ENCODE results near the gene CD200R1L. TPM values are rescaled to one million over a fixed set of nuclear protein-coding genes. Genes with fewer than 3 reads are reported as not detected.

Gene CD200R1L
- total and polyA plus RNA-seq, 9 of the 15 experiments (the other 6 are each of a cell fraction or from before 2014, with no cell fraction given) = not detected

DNA sequence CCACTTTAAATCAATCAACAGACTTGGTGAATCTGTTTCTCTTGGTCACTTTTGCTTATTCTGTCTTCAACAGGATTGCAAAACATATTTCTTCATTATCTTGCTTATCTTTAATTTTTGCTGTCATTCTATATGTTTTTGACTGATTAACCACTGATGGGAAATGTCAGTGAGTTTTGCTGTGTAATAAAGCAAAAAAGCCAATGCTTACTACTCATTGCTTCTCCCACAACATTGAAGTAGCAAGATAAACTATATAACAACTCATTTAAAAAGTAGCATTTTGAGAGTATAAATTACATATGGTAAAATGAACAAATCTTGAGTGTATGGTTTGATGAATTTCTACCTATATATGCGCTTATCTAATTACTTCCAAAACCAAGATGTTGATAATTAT is 892 bp downstream of the CD200R1L start:
- FAIRE-seq (no peak), DNase-seq (ENCODE audit: extremely low read depth in 1 of 4, low spot score in 3 of 4) (no peak), ATAC-seq (no peak)
- Histone ChIP-seq H3K9me1 (ENCODE audit: control insufficient read depth, insufficient read depth, low read length) (no peaks in the 10 kb centered on the region), H3K9me3 (replicated peaks; ENCODE audit: control insufficient read depth, insufficient read depth, low read depth, low read length) (no peaks in the 10 kb centered on the region), H3K4me1 (replicated peaks in 1 of 2; ENCODE audit: control insufficient read depth in 2 of 2, insufficient read depth in 2 of 2, low read length in 2 of 2) (no peaks in the 10 kb centered on the region), H3K9ac (ENCODE audit: insufficient read depth in 1 of 2, low read depth in 2 of 2, low read length in 2 of 2) (no peak overlapping the region), H3K4me3 (no peak overlapping the region), H3K27ac (ENCODE audit: extremely low read depth, low read depth, low read length) (no peak overlapping the region), H3K36me3 (ENCODE audit: control insufficient read depth, insufficient read depth, low read length) (no peaks in the 10 kb centered on the region), H3K27me3 (ENCODE audit: control insufficient read depth in 2 of 2, insufficient read depth in 2 of 2, low read length in 2 of 2) (no peaks in the 10 kb centered on the region), H3K79me2 (ENCODE audit: control insufficient read depth, insufficient read depth, low read length) (no peaks in the 10 kb centered on the region), H2AFZ (ENCODE audit: low read depth, low read length) (no peak overlapping the region), H3K4me2 (ENCODE audit: insufficient read depth, low read length) (no peak overlapping the region), H4K20me1 (replicated peaks; ENCODE audit: control insufficient read depth, insufficient read depth, low read length) (no peaks in the 10 kb centered on the region)
- in situ Hi-C loops (cut with MboI) = no loop called here
- TF ChIP-seq, protein P1, sequence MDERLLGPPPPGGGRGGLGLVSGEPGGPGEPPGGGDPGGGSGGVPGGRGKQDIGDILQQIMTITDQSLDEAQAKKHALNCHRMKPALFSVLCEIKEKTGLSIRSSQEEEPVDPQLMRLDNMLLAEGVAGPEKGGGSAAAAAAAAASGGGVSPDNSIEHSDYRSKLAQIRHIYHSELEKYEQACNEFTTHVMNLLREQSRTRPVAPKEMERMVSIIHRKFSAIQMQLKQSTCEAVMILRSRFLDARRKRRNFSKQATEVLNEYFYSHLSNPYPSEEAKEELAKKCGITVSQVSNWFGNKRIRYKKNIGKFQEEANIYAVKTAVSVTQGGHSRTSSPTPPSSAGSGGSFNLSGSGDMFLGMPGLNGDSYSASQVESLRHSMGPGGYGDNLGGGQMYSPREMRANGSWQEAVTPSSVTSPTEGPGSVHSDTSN (CRISPR knock-in tag; IDR thresholded peaks at IDR 0.05; ENCODE audit: low read depth) = no peak
- TF ChIP-seq, protein P1 (tag; conservative IDR thresholded peaks at IDR 0.05; ENCODE audit: low read depth) = peak; percentile 55; the same call in 1 of the 2 replicates
- no peak for TF ChIP-seq NFXL1 (CRISPR knock-in tag; IDR thresholded peaks at IDR 0.05)
- no TSS peak for BruUV-seq (replicated peaks)
- ChIA-PET POLR2A (no interaction called here), CTCF (ENCODE audit: low intra/inter-chr PET ratio) (no interaction called here)
- intact Hi-C loops (cut with micrococcal nuclease) = no loop called here
- WGBS (ENCODE audit: insufficient coverage, low coverage, missing lambda C conversion rate) = 7% methylated on average over 1 of the region's 1 CpG

DNA sequence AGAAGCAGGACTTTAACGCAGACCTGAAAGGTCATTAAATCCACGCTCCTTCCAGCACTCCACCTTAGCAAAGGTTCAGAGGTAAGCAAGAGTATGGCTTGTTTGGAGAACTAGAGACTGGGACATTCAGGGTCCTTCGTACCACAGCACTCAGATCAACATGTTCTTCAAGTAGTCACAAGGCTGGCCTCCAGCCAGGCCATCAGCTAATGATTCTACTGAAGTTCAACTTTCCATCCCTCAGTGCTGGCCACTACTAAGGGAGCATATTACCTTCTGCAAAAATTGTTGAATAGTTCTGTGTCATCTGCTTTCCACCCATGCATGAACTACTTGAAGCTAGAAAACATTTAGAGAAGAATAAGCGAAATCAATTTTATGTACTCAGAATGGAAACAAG is 17.6 kb downstream of the CD200R1L start:
- H3K36me3 ChIP-seq (ENCODE audit: control insufficient read depth, insufficient read depth, low read length) = no peaks in the 10 kb centered on the region
- TF ChIP-seq, protein P2, sequence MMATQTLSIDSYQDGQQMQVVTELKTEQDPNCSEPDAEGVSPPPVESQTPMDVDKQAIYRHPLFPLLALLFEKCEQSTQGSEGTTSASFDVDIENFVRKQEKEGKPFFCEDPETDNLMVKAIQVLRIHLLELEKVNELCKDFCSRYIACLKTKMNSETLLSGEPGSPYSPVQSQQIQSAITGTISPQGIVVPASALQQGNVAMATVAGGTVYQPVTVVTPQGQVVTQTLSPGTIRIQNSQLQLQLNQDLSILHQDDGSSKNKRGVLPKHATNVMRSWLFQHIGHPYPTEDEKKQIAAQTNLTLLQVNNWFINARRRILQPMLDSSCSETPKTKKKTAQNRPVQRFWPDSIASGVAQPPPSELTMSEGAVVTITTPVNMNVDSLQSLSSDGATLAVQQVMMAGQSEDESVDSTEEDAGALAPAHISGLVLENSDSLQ (IDR thresholded peaks at IDR 0.05) = no peak
- ChIA-PET POLR2A (no interaction called here), CTCF (ENCODE audit: low intra/inter-chr PET ratio) (interaction anchor here (0.6 kb wide), 1 partner anchor 73 kb away, joined by 3 read pairs; no protein-coding TSS in a partner anchor)
- DNase-seq (ENCODE audit: extremely low read depth in 1 of 4, low spot score in 3 of 4) (no peak), ATAC-seq (no peak), FAIRE-seq (no peak)
- no peaks in the 10 kb centered on the region for H3K9me3 ChIP-seq (replicated peaks; ENCODE audit: control insufficient read depth, insufficient read depth, low read depth, low read length)
- intact Hi-C loops (cut with micrococcal nuclease) = no loop called here
- no TSS peak for BruUV-seq (replicated peaks)
- H2AFZ ChIP-seq (ENCODE audit: low read depth, low read length) = no peak overlapping the region
- H3K4me2 ChIP-seq (ENCODE audit: insufficient read depth, low read length) = no peak overlapping the region
- 6% methylated on average over 4 of the region's 4 CpGs for WGBS (ENCODE audit: insufficient coverage, low coverage, missing lambda C conversion rate)
- no peaks in the 10 kb centered on the region for H4K20me1 ChIP-seq (replicated peaks; ENCODE audit: control insufficient read depth, insufficient read depth, low read length)
- H3K9me1 ChIP-seq (ENCODE audit: control insufficient read depth, insufficient read depth, low read length) = no peaks in the 10 kb centered on the region
- H3K27me3 ChIP-seq (ENCODE audit: control insufficient read depth in 2 of 2, insufficient read depth in 2 of 2, low read length in 2 of 2) = no peaks in the 10 kb centered on the region
- H3K79me2 ChIP-seq (ENCODE audit: control insufficient read depth, insufficient read depth, low read length) = no peaks in the 10 kb centered on the region
- no peaks in the 10 kb centered on the region for H3K4me1 ChIP-seq (replicated peaks in 1 of 2; ENCODE audit: control insufficient read depth in 2 of 2, insufficient read depth in 2 of 2, low read length in 2 of 2)
- in situ Hi-C loops (cut with MboI) = no loop called here
- no peak overlapping the region for H3K4me3 ChIP-seq
- H3K9ac ChIP-seq (ENCODE audit: insufficient read depth in 1 of 2, low read depth in 2 of 2, low read length in 2 of 2) = no peak overlapping the region
- no peak overlapping the region for H3K27ac ChIP-seq (ENCODE audit: extremely low read depth, low read depth, low read length)
